ENCODE results near the gene POLK.

POLK gene

DNA sequence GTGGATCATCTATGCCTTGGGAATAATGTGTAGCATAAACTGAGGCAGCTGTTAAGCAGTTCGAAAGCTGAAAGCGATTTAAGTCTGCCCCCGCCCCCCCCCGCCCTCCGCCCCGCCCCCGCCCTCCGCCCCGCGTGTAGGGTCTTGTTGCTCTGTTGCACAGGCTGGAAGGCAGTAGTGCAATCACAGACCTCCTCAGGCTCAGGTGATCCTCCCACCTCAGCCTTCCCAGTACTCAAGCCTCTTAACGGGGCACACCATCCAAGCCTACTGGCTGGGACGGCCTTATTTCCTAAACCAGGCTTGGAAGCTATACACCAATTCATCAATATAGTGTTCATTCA, 100.5 kb downstream of the POLK start:
- peaks cover 0 to 14% (median 10%) of the 10 kb centered on the region in 4 experiments for H3K4me1 ChIP-seq (ENCODE audit: control extremely low read depth in 1 of 4, control insufficient read depth in 4 of 4, insufficient read depth in 4 of 4, low read length in 3 of 4)
- peaks cover 0 to 26% (median 13%) of the 10 kb centered on the region in 5 experiments for H3K27me3 ChIP-seq (replicated peaks in 2 of 5; ENCODE audit: control insufficient read depth in 4 of 5, insufficient read depth in 5 of 5, low read length in 4 of 5)
- ChIA-PET CTCF (no interaction called here), POLR2A (no interaction called here)
- no peaks in the 10 kb centered on the region for H3K36me3 ChIP-seq (ENCODE audit: control insufficient read depth in 4 of 4, insufficient read depth in 4 of 4, low read length in 3 of 4)
- peak overlapping the region in 2 of 7 experiments; percentile 72 to 76 for H3K4me3 ChIP-seq (ENCODE audit: control insufficient read depth in 1 of 7, extremely low read depth in 1 of 7, insufficient read depth in 4 of 7, low read depth in 2 of 7, low read length in 6 of 7)
- H3K9me3 ChIP-seq (ENCODE audit: control extremely low read depth in 1 of 5, control insufficient read depth in 4 of 5, insufficient read depth in 2 of 5, low read depth in 1 of 5, low read length in 4 of 5), result no peaks in the 10 kb centered on the region
- WGBS (ENCODE audit: insufficient coverage), result 30% methylated on average over 2 of the region's 12 CpGs
- no peak overlapping the region for H3K27ac ChIP-seq (ENCODE audit: insufficient read depth in 1 of 2, low read depth in 1 of 2, low read length in 2 of 2, poor library complexity in 1 of 2, severe bottlenecking in 2 of 2)
- DNase-seq, result no peak

DNA sequence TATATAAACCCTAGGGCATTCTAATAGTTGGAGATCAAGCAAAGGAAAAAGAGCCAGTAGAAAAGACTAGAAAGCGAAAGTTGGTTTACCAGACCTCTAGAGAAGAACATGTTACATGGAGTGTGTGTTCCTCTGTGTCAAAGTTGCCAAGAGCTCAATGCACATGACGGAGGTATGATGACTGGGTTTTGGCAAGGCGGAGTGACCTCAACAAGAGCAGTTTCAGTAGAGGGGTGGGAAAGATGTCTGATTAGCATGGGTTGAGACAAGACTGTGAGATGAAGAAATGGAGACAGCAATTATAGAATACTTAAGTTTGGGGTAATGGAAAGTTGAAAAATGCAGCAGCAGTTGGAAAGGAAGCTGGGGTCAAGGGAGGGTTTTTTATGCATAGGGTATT, 101.2 kb downstream of the POLK start:
- no peak overlapping the region for H3K4me3 ChIP-seq (ENCODE audit: control insufficient read depth in 1 of 7, extremely low read depth in 1 of 7, insufficient read depth in 4 of 7, low read depth in 2 of 7, low read length in 6 of 7)
- no peaks in the 10 kb centered on the region for H3K9me3 ChIP-seq (ENCODE audit: control extremely low read depth in 1 of 5, control insufficient read depth in 4 of 5, insufficient read depth in 2 of 5, low read depth in 1 of 5, low read length in 4 of 5)
- ChIA-PET CTCF (no interaction called here), POLR2A (no interaction called here)
- peak in 1 of 3 donors; percentile 17 for DNase-seq
- H3K27me3 ChIP-seq (replicated peaks in 2 of 5; ENCODE audit: control insufficient read depth in 4 of 5, insufficient read depth in 5 of 5, low read length in 4 of 5), result peaks cover 0 to 26% (median 13%) of the 10 kb centered on the region in 5 experiments
- WGBS (ENCODE audit: insufficient coverage), result 100% methylated on average over 2 of the region's 3 CpGs
- no peak overlapping the region for H3K27ac ChIP-seq (ENCODE audit: insufficient read depth in 1 of 2, low read depth in 1 of 2, low read length in 2 of 2, poor library complexity in 1 of 2, severe bottlenecking in 2 of 2)
- H3K4me1 ChIP-seq (ENCODE audit: control extremely low read depth in 1 of 4, control insufficient read depth in 4 of 4, insufficient read depth in 4 of 4, low read length in 3 of 4), result peaks cover 0 to 10% (median 8%) of the 10 kb centered on the region in 4 experiments
- no peaks in the 10 kb centered on the region for H3K36me3 ChIP-seq (ENCODE audit: control insufficient read depth in 4 of 4, insufficient read depth in 4 of 4, low read length in 3 of 4)

DNA sequence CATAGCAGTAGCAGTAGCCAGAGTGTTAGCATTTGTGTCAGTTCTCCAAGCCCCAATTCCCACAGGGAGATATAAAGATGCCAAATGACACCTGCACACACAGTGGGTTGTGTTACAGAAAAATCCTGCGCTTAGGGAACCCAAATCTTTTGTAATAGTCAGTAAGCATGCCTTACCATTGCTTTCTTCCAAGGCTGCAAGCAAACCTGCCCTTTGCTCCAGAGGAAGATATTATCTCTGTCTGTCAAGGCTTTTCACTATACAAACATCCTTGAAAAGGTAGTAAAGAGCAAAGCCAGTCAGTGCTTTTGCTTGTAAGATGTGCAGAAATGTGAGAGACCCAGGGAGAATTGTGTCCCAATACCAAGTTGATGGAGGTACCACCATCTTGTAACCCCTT, 102.5 kb downstream of the POLK start:
- ChIA-PET CTCF (no interaction called here), POLR2A (no interaction called here)

DNA sequence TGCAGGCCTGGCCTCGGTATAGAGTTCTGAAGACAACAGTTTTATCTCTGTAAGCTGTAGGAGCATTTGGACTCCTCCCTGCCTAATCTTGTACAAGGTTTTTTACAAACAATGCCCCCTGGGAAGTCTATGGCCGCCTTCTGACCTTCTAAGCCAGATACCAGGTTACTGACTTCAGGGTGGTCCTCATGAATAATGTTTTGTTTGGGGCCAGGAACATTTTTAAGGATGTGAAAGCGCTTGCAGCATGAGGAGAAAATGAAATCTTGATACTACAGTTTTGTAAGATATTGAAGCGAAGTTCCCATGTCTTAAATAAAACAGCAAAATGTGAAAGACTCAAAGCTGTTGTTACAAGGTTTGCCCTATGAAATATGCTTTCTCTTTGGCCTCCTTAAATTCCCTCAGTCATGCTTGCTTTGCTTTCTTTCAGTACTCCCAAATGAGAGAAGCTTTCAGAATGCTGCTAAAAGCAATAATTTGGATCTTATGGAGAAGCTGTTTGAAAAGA, 104.7 kb downstream of the POLK start:
- Histone ChIP-seq H3K36me3 (ENCODE audit: control insufficient read depth in 4 of 4, insufficient read depth in 4 of 4, low read length in 3 of 4) (no peaks in the 10 kb centered on the region), H3K27me3 (replicated peaks in 2 of 5; ENCODE audit: control insufficient read depth in 4 of 5, insufficient read depth in 5 of 5, low read length in 4 of 5) (peaks cover 0 to 21% (median 9%) of the 10 kb centered on the region in 5 experiments), H3K27ac (ENCODE audit: insufficient read depth in 1 of 2, low read depth in 1 of 2, low read length in 2 of 2, poor library complexity in 1 of 2, severe bottlenecking in 2 of 2) (no peak overlapping the region), H3K4me3 (ENCODE audit: control insufficient read depth in 1 of 7, extremely low read depth in 1 of 7, insufficient read depth in 4 of 7, low read depth in 2 of 7, low read length in 6 of 7) (no peak overlapping the region), H3K4me1 (ENCODE audit: control extremely low read depth in 1 of 4, control insufficient read depth in 4 of 4, insufficient read depth in 4 of 4, low read length in 3 of 4) (peaks cover 0 to 22% (median 17%) of the 10 kb centered on the region in 4 experiments), H3K9me3 (ENCODE audit: control extremely low read depth in 1 of 5, control insufficient read depth in 4 of 5, insufficient read depth in 2 of 5, low read depth in 1 of 5, low read length in 4 of 5) (no peaks in the 10 kb centered on the region)
- CTCF ChIA-PET, result interaction anchor here (0.6 kb wide), 1 partner anchor 9 kb away, joined by 3 read pairs; no protein-coding TSS in a partner anchor
- no peak for DNase-seq
- POLR2A ChIA-PET, result no interaction called here
- WGBS (ENCODE audit: insufficient coverage), result 98% methylated on average over 4 of the region's 4 CpGs

More for the DNA sequence above, 102.5 kb downstream of the POLK start:
- 83% methylated on average over 1 of the region's 1 CpG for WGBS (ENCODE audit: insufficient coverage)
- Histone ChIP-seq H3K9me3 (ENCODE audit: control extremely low read depth in 1 of 5, control insufficient read depth in 4 of 5, insufficient read depth in 2 of 5, low read depth in 1 of 5, low read length in 4 of 5) (no peaks in the 10 kb centered on the region), H3K27ac (ENCODE audit: insufficient read depth in 1 of 2, low read depth in 1 of 2, low read length in 2 of 2, poor library complexity in 1 of 2, severe bottlenecking in 2 of 2) (no peak overlapping the region), H3K4me1 (ENCODE audit: control extremely low read depth in 1 of 4, control insufficient read depth in 4 of 4, insufficient read depth in 4 of 4, low read length in 3 of 4) (peaks cover 0 to 10% (median 8%) of the 10 kb centered on the region in 4 experiments), H3K36me3 (ENCODE audit: control insufficient read depth in 4 of 4, insufficient read depth in 4 of 4, low read length in 3 of 4) (no peaks in the 10 kb centered on the region), H3K27me3 (replicated peaks in 2 of 5; ENCODE audit: control insufficient read depth in 4 of 5, insufficient read depth in 5 of 5, low read length in 4 of 5) (peaks cover 0 to 26% (median 13%) of the 10 kb centered on the region in 5 experiments), H3K4me3 (ENCODE audit: control insufficient read depth in 1 of 7, extremely low read depth in 1 of 7, insufficient read depth in 4 of 7, low read depth in 2 of 7, low read length in 6 of 7) (no peak overlapping the region)
- no peak for DNase-seq

DNA sequence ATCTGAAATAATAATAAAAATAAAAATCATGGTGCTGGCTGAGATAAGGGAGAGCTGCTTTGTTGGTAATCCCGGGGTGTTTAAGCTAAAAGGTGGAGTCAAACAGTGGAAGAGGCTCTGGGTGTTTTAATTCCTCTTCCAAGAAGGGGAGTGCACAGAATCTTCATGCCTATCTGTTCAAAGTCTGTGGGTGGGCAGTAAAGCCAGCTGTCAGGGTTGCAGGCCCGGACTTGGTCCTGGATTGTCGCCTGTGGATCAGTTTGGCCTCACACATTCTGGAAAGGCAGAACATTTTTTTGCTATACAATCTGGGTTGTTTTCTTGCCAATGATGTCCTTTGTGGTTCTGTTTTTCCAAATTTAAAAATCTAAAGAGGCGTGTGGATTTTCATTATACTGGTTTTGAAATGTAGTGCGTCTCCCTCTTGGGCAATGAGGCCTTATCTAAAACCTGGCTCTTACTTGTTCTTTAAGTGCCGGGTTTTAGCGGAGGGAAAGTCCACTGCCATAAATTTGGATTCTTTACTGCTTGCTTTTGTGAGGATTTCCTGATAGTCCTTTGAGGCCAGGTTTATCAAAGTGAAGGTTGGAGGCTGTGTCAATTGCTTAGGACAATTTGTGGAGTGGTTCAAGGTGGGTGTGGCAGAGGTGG, 105.4 kb downstream of the POLK start:
- POLR2A ChIA-PET, result no interaction called here
- no peak for DNase-seq
- CTCF ChIA-PET, result no interaction called here

DNA sequence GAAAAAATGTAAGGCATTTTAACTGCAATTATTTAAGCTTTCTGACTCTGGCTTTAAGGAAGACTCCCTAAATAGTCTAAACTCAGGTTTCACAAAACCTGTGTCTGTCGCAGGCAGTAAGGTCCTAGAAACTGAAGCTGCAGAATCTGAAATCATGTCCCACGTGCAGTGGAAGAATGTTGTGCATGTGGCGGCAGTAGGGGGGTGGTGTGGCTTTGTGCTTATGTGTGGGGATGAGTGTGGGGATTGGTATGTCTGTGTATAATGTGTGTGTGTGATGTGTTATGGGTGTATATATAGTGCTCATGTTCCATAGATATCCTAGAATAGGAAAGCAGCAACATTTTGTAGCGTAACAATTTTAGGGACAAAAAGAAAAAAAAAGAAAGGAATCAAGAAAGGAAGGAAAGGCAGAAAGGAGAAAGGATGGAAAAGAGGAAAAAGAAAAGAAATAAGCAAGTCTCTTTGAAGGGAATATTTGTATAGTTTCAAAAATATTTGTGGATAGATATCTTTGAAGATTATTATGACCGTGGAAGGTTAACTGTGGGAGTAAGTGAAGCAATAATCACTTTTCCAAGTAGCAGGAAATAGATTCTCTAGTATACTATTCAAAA, 106.2 kb downstream of the POLK start:
- DNase-seq, result no peak
- no peak overlapping the region for H3K4me3 ChIP-seq (ENCODE audit: control insufficient read depth in 1 of 7, extremely low read depth in 1 of 7, insufficient read depth in 4 of 7, low read depth in 2 of 7, low read length in 6 of 7)
- CTCF ChIA-PET, result interaction anchor here (1.5 kb wide), 1 partner anchor 21 kb away, joined by 3 read pairs; no protein-coding TSS in a partner anchor
- POLR2A ChIA-PET, result no interaction called here
- no peak overlapping the region for H3K27ac ChIP-seq (ENCODE audit: insufficient read depth in 1 of 2, low read depth in 1 of 2, low read length in 2 of 2, poor library complexity in 1 of 2, severe bottlenecking in 2 of 2)
- peaks cover 0 to 8% (median 5%) of the 10 kb centered on the region in 5 experiments for H3K27me3 ChIP-seq (replicated peaks in 2 of 5; ENCODE audit: control insufficient read depth in 4 of 5, insufficient read depth in 5 of 5, low read length in 4 of 5)
- peaks cover 0 to 17% (median 12%) of the 10 kb centered on the region in 4 experiments for H3K4me1 ChIP-seq (ENCODE audit: control extremely low read depth in 1 of 4, control insufficient read depth in 4 of 4, insufficient read depth in 4 of 4, low read length in 3 of 4)
- 88% methylated on average over 4 of the region's 5 CpGs for WGBS (ENCODE audit: insufficient coverage)
- no peaks in the 10 kb centered on the region for H3K9me3 ChIP-seq (ENCODE audit: control extremely low read depth in 1 of 5, control insufficient read depth in 4 of 5, insufficient read depth in 2 of 5, low read depth in 1 of 5, low read length in 4 of 5)
- no peaks in the 10 kb centered on the region for H3K36me3 ChIP-seq (ENCODE audit: control insufficient read depth in 4 of 4, insufficient read depth in 4 of 4, low read length in 3 of 4)

More for the DNA sequence above, 105.4 kb downstream of the POLK start:
- Histone ChIP-seq H3K9me3 (ENCODE audit: control extremely low read depth in 1 of 5, control insufficient read depth in 4 of 5, insufficient read depth in 2 of 5, low read depth in 1 of 5, low read length in 4 of 5) (no peaks in the 10 kb centered on the region), H3K36me3 (ENCODE audit: control insufficient read depth in 4 of 4, insufficient read depth in 4 of 4, low read length in 3 of 4) (no peaks in the 10 kb centered on the region), H3K27me3 (replicated peaks in 2 of 5; ENCODE audit: control insufficient read depth in 4 of 5, insufficient read depth in 5 of 5, low read length in 4 of 5) (peaks cover 0 to 15% (median 6%) of the 10 kb centered on the region in 5 experiments), H3K27ac (ENCODE audit: insufficient read depth in 1 of 2, low read depth in 1 of 2, low read length in 2 of 2, poor library complexity in 1 of 2, severe bottlenecking in 2 of 2) (no peak overlapping the region), H3K4me1 (ENCODE audit: control extremely low read depth in 1 of 4, control insufficient read depth in 4 of 4, insufficient read depth in 4 of 4, low read length in 3 of 4) (peaks cover 0 to 17% (median 12%) of the 10 kb centered on the region in 4 experiments), H3K4me3 (ENCODE audit: control insufficient read depth in 1 of 7, extremely low read depth in 1 of 7, insufficient read depth in 4 of 7, low read depth in 2 of 7, low read length in 6 of 7) (no peak overlapping the region)
- WGBS (ENCODE audit: insufficient coverage), result 94% methylated on average over 7 of the region's 7 CpGs

Measured in common myeloid progenitor, CD34-positive (primary cell).